Vagina (tissue), 2 donors: Measurements from ENCODE around the gene RBM25. TPM values are rescaled to one million over a fixed set of nuclear protein-coding genes. Genes with fewer than 3 reads are reported as not detected.

Source experiments
- DNase-seq, 2 donors: peaks; one replicate each; pipeline ENCODE4 v3.0.0-alpha.2; 2017; ENCODE audit errors: extremely low spot score in 2 of 2
- H3K27ac ChIP-seq: fragments of 200-600 bp; sonication (generic); one replicate; pipeline ENCODE4 v1.5.1; 2019
- H3K27me3 ChIP-seq: fragments of 200-600 bp; sonication (generic); one replicate; pipeline ENCODE4 v1.5.1; 2019
- H3K36me3 ChIP-seq, 2 donors: fragments of 200-600 bp; sonication (generic); one replicate each; pipeline ENCODE4 v1.5.1; 2017 to 2019
- H3K4me1 ChIP-seq: fragments of 200-600 bp; sonication (generic); one replicate; pipeline ENCODE4 v1.5.1; 2019
- H3K4me3 ChIP-seq, 2 donors: fragments of 200-600 bp; sonication (generic); 1 replicate in 1 of 2; 2 replicates in 1 of 2; pipeline ENCODE4 v1.5.1; 2016 to 2019
- H3K9me3 ChIP-seq: fragments of 200-600 bp; sonication (generic); one replicate; pipeline ENCODE4 v1.5.1; 2019
- POLR2A ChIP-seq, 2 donors: fragments of 450-650 bp; IDR thresholded peaks; one replicate each; pipeline ENCODE4 v1.6.1; 2017; ENCODE audit warnings: antibody characterized with exemption in 2 of 2, mild to moderate bottlenecking in 2 of 2, moderate library complexity in 2 of 2
- POLR2AphosphoS5 ChIP-seq, 2 donors: sonication (generic); formaldehyde crosslinking; IDR thresholded peaks; one replicate each; pipeline ENCODE4 v1.9.0; 2017; ENCODE audit warnings: antibody characterized with exemption in 2 of 2, mild to moderate bottlenecking in 2 of 2, low read depth in 1 of 2; ENCODE audit not compliant: insufficient read depth in 1 of 2
- intact Hi-C: fragments of 100-400 bp; cut with DNase I; formaldehyde crosslinking; loops from one replicate; pipeline ENCODE4 v1.15.1; 2023
- total RNA-seq: library from RNA; depleted of rRNA; stranded (reverse); fragments of >200 nt; gene quantifications from one replicate; pipeline ENCODE4 v1.2.3, GENCODE V29; 2016
- TF ChIP-seq, protein P1 (sequence below), 3 experiments: fragments of 450-650 bp in 2 of 3; fragments of 200-600 bp in 1 of 3; sonication (generic) in 1 of 3; IDR thresholded peaks; one replicate each; pipeline ENCODE4 v1.5.1; 2017 to 2019; ENCODE audit warnings: antibody characterized with exemption in 3 of 3, mild to moderate bottlenecking in 2 of 3, moderate library complexity in 2 of 3

RBM25 gene
- total RNA-seq, 1 donor from 2014 or later: 58.2 TPM

DNA sequence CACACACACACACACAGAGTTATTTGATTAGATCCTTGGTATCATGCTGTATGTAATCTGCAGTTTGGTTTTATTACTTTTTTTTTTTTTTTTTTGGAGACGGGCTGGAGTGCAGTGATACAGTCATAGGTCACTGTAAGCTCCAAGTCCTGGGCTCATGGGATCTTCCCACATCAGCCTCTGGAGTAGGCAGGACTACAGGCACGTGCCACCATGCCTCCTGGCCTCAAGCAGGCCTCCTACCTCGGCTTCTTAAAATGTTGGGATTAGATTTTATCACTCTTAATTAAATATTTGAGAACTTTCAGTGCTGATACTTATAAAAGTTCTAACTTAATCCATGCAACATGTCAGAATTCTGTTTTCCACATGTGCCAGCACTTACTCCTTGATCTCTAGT, 46.7 kb downstream of the RBM25 start:
- no peaks in the 10 kb centered on the region for H3K27me3 ChIP-seq

GRCh38 chr14:73105727-73106126, 47.4 kb downstream of the RBM25 start:
- TF ChIP-seq POLR2A (IDR thresholded peaks at IDR 0.05) (no peak), POLR2AphosphoS5 (IDR thresholded peaks at IDR 0.05; ENCODE audit: insufficient read depth in 1 of 2, low read depth in 1 of 2) (no peak)
- TF ChIP-seq, protein P1, sequence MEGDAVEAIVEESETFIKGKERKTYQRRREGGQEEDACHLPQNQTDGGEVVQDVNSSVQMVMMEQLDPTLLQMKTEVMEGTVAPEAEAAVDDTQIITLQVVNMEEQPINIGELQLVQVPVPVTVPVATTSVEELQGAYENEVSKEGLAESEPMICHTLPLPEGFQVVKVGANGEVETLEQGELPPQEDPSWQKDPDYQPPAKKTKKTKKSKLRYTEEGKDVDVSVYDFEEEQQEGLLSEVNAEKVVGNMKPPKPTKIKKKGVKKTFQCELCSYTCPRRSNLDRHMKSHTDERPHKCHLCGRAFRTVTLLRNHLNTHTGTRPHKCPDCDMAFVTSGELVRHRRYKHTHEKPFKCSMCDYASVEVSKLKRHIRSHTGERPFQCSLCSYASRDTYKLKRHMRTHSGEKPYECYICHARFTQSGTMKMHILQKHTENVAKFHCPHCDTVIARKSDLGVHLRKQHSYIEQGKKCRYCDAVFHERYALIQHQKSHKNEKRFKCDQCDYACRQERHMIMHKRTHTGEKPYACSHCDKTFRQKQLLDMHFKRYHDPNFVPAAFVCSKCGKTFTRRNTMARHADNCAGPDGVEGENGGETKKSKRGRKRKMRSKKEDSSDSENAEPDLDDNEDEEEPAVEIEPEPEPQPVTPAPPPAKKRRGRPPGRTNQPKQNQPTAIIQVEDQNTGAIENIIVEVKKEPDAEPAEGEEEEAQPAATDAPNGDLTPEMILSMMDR (IDR thresholded peaks at IDR 0.05): no peak
- Histone ChIP-seq H3K36me3 (peaks cover 5 to 85% of the 10 kb centered on the region in 2 donors), H3K27me3 (no peaks in the 10 kb centered on the region), H3K4me3 (no peak overlapping the region), H3K9me3 (no peaks in the 10 kb centered on the region), H3K27ac (no peak overlapping the region), H3K4me1 (no peaks in the 10 kb centered on the region)
- intact Hi-C loops: no loop called here
- DNase-seq: no peak

More for the DNA sequence above, 46.7 kb downstream of the RBM25 start:
- TF ChIP-seq POLR2A (IDR thresholded peaks at IDR 0.05) (no peak), POLR2AphosphoS5 (IDR thresholded peaks at IDR 0.05; ENCODE audit: insufficient read depth in 1 of 2, low read depth in 1 of 2) (no peak)
- TF ChIP-seq, protein P1 (IDR thresholded peaks at IDR 0.05): no peak
- no peak for DNase-seq
- no peak overlapping the region for H3K27ac ChIP-seq
- no peaks in the 10 kb centered on the region for H3K9me3 ChIP-seq
- intact Hi-C loops: no loop called here
- no peaks in the 10 kb centered on the region for H3K4me1 ChIP-seq
- H3K4me3 ChIP-seq: no peak overlapping the region
- H3K36me3 ChIP-seq: peaks cover 5 to 85% of the 10 kb centered on the region in 2 donors

- Histone ChIP-seq H3K9me3 (no peaks in the 10 kb centered on the region), H3K4me3 (no peak overlapping the region), H3K27me3 (no peaks in the 10 kb centered on the region), H3K27ac (no peak overlapping the region), H3K4me1 (no peaks in the 10 kb centered on the region), H3K36me3 (peaks cover 8 to 67% of the 10 kb centered on the region in 2 donors)
- TF ChIP-seq POLR2A (IDR thresholded peaks at IDR 0.05): no peak
- no peak for TF ChIP-seq POLR2AphosphoS5 (IDR thresholded peaks at IDR 0.05; ENCODE audit: insufficient read depth in 1 of 2, low read depth in 1 of 2)
- TF ChIP-seq, protein P1 (IDR thresholded peaks at IDR 0.05): no peak
- DNase-seq: no peak
- intact Hi-C loops: no loop called here
Measured at GRCh38 chr14:73116079-73116665, 57.8 kb downstream of the RBM25 start.

GRCh38 chr14:73124180-73124894, 66.0 kb downstream of the RBM25 start:
- Histone ChIP-seq H3K4me1 (no peaks in the 10 kb centered on the region), H3K36me3 (peaks cover 0 to 29% of the 10 kb centered on the region in 2 donors), H3K4me3 (no peak overlapping the region), H3K27ac (no peak overlapping the region), H3K27me3 (no peaks in the 10 kb centered on the region), H3K9me3 (no peaks in the 10 kb centered on the region)
- intact Hi-C loops: no loop called here
- DNase-seq: no peak
- TF ChIP-seq POLR2A (IDR thresholded peaks at IDR 0.05) (no peak), POLR2AphosphoS5 (IDR thresholded peaks at IDR 0.05; ENCODE audit: insufficient read depth in 1 of 2, low read depth in 1 of 2) (no peak)
- TF ChIP-seq, protein P1 (IDR thresholded peaks at IDR 0.05): no peak

DNA sequence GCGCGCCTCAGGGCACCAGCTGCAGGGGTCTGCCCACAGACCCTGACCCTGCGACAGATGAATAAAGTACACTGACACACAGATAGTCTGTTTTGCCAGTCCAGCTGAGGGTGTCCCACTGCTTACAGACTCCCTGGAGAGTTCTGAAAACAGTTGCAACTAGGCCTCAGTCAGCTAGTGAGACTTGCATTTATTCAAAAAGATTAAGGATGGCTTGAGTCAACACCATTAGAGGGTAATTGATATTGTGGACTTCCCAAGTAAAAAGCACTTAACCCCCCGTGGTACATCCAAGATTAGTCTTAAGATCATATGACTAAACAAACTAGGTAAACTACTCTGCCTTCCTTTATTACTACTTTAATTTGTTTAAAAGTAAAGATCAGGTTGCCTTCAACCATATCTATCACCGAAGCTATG, 66.8 kb downstream of the RBM25 start:
- H3K27me3 ChIP-seq: no peaks in the 10 kb centered on the region

More for the DNA sequence above, 66.8 kb downstream of the RBM25 start:
- DNase-seq: no peak
- Histone ChIP-seq H3K9me3 (no peaks in the 10 kb centered on the region), H3K36me3 (peaks cover 0 to 21% of the 10 kb centered on the region in 2 donors), H3K4me3 (no peak overlapping the region), H3K27ac (no peak overlapping the region), H3K4me1 (no peaks in the 10 kb centered on the region)
- no peak for TF ChIP-seq POLR2A (IDR thresholded peaks at IDR 0.05)
- TF ChIP-seq POLR2AphosphoS5 (IDR thresholded peaks at IDR 0.05; ENCODE audit: insufficient read depth in 1 of 2, low read depth in 1 of 2): no peak
- TF ChIP-seq, protein P1 (IDR thresholded peaks at IDR 0.05): no peak
- intact Hi-C loops: no loop called here
